Suprapubic skin (tissue), 4 donors: Measurements from ENCODE around the gene DLG3.

Experiments used
- EP300 ChIP-seq: sonication (generic); formaldehyde crosslinking; IDR thresholded peaks from one replicate; pipeline ENCODE4 v1.6.1; 2017; ENCODE audit warnings: antibody characterized with exemption
- POLR2A ChIP-seq, 2 donors: fragments of 450-650 bp; IDR thresholded peaks; one replicate each; pipeline ENCODE4 v1.6.1; 2017; ENCODE audit warnings: antibody characterized with exemption in 2 of 2, mild to moderate bottlenecking in 2 of 2, moderate library complexity in 2 of 2
- POLR2AphosphoS5 ChIP-seq, 3 donors: sonication (generic); formaldehyde crosslinking; IDR thresholded peaks; one replicate each; pipeline ENCODE4 v1.6.1; 2017; ENCODE audit warnings: antibody characterized with exemption in 3 of 3
- TF ChIP-seq, protein P1 (sequence below), 2 donors: fragments of 200-600 bp in 1 of 2; fragments of 450-650 bp in 1 of 2; sonication (generic) in 1 of 2; IDR thresholded peaks; one replicate each; pipeline ENCODE4 v1.5.1; 2016 to 2019; ENCODE audit warnings: antibody characterized with exemption in 2 of 2, mild to moderate bottlenecking in 1 of 2, moderate library complexity in 1 of 2

- TF ChIP-seq, protein P1, sequence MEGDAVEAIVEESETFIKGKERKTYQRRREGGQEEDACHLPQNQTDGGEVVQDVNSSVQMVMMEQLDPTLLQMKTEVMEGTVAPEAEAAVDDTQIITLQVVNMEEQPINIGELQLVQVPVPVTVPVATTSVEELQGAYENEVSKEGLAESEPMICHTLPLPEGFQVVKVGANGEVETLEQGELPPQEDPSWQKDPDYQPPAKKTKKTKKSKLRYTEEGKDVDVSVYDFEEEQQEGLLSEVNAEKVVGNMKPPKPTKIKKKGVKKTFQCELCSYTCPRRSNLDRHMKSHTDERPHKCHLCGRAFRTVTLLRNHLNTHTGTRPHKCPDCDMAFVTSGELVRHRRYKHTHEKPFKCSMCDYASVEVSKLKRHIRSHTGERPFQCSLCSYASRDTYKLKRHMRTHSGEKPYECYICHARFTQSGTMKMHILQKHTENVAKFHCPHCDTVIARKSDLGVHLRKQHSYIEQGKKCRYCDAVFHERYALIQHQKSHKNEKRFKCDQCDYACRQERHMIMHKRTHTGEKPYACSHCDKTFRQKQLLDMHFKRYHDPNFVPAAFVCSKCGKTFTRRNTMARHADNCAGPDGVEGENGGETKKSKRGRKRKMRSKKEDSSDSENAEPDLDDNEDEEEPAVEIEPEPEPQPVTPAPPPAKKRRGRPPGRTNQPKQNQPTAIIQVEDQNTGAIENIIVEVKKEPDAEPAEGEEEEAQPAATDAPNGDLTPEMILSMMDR (IDR thresholded peaks at IDR 0.05), result no peak
- TF ChIP-seq POLR2AphosphoS5 (IDR thresholded peaks at IDR 0.05) (no peak), POLR2A (IDR thresholded peaks at IDR 0.05) (no peak), EP300 (no peak)
These were observed 35.5 kb downstream of the DLG3 start for GRCh38 chrX:70479922-70480659.
